Measurements from ENCODE around the gene GALR3.

GRCh38 chr22:37823134-37823985 lies at the start of gene GALR3:
- TF ChIP-seq, protein P1, sequence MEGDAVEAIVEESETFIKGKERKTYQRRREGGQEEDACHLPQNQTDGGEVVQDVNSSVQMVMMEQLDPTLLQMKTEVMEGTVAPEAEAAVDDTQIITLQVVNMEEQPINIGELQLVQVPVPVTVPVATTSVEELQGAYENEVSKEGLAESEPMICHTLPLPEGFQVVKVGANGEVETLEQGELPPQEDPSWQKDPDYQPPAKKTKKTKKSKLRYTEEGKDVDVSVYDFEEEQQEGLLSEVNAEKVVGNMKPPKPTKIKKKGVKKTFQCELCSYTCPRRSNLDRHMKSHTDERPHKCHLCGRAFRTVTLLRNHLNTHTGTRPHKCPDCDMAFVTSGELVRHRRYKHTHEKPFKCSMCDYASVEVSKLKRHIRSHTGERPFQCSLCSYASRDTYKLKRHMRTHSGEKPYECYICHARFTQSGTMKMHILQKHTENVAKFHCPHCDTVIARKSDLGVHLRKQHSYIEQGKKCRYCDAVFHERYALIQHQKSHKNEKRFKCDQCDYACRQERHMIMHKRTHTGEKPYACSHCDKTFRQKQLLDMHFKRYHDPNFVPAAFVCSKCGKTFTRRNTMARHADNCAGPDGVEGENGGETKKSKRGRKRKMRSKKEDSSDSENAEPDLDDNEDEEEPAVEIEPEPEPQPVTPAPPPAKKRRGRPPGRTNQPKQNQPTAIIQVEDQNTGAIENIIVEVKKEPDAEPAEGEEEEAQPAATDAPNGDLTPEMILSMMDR (IDR thresholded peaks at IDR 0.05; ENCODE audit: low read depth, low read length, missing input control): no peak
- TF ChIP-seq TAF1 (conservative IDR thresholded peaks at IDR 0.05): no peak
